Stimulated activated CD8-positive, alpha-beta memory T cell treated with anti-CD3 and anti-CD28 coated beads, Interleukin-4, amount 100 ng/mL, for 1 hour (primary cell): ENCODE results near the gene SDK2.

Experiments
- DNase-seq, 2 donors: peaks; one replicate each; pipeline ENCODE4 v3.0.0-alpha.2; 2020; ENCODE audit warnings: low read depth in 2 of 2, low spot score in 1 of 2

SDK2 gene

DNA sequence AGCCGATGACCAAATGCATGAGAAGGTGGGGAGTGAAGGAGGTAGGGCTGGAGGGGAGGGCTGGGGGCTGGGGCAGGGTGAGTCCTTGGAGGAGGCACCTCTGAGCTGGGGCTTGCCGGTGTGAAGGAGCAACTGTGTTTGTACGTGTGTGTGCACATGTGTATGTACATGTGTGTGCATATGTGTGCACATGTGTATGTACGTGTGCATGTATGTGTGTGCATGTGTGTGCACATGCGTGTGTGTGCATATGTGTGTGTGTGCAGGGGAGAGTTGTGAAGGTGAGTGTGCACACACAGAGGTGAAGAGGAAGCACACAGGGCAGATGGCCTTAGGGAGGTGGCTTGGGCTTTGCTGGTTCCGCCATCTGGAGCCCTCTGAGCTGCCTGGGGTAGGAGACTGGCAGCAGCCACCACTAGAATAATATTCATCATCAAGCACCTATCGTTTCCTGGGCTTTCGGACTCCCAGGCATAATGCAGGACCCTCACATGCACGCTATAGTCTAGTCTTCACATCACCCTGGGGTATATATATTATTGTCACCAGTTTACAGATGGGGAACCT is 211.5 kb downstream of the SDK2 start:
- no peak for DNase-seq

DNA sequence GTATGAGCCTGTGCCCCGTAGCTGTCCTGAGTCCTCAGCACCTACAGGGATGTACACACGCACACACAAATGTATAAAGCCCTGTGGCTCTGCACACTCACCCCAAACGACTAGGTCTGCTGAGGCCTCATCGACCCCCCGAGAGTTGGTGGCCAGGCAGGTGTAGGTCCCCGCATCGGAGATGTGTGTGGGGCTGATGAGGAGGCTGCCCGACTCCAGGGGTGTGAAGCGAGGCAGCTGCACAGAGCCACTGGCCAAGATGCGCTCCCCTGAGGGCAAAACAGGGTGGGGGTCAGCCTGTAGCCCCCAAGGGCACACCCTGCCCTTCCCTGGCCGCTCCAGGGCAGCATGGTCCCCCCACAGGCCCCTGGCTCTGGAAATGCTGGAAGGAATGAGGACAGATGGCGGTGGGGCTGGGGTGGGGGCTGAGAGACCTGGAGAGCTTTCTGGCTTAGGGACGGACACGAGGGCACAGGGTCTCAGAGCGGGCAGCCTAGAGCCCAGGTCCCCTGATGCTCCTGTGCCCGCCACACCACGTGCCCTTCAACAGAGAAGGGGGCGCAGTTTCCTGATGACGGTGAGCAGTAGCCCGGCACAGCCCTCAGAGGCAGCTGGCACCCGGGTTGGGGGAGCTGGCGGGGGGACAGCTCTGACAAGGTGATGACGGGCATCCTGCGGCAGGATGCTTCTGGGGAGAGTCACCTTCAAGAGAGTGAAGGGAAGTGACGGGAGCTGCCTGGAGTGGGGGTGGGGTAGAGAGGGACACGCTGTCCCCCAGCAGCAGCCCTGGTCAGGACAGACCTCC is 212.6 kb downstream of the SDK2 start:
- no peak for DNase-seq

DNA sequence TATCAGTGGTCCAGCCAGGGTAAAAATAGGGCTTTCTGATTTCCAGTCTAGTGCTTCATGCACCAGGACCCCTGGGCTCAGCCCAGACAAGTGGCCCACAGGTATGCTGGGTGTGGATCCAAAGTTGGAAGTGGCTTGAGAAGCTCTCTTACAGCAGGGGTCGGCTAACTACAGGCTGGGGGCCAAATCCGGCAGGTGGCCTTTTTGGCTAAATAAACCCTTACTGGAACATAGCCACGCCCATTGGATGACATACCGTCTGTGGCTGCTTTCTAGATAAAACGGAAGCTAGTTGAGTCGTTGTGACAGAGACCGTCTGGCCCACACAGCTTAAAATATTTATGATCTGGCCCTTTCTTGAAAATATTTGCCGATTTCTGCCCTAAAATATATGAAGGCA is 213.4 kb downstream of the SDK2 start:
- DNase-seq: no peak

DNA sequence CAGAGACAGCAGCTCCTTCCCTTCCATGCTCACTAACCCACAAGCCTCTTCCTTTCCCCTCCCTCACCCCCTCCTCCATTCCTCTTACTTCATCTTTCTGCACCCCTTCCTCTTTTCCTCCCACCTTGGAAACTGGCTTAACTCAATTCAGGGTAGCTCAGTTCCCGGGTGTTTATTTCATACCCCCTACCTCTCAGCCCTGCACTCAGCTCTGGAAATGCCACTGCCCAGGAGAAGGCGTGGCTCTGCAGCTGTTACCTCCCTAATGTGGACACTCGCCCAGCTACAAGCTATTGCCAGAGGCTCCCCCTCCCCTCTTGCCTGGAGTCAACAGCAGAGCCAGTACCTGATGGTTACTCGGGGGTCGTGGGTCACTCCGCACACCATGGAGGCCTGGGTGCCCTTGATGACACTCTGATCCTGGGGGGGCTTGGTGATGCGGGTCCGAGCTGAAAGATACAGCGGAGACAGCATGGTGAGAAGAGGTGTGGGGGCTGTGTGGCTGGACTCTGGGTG is 214.0 kb downstream of the SDK2 start:
- no peak for DNase-seq

- DNase-seq: peak; percentile 81 to 85
Observed at GRCh38 chr17:73429440-73430164, 214.6 kb downstream of the SDK2 start.

DNA sequence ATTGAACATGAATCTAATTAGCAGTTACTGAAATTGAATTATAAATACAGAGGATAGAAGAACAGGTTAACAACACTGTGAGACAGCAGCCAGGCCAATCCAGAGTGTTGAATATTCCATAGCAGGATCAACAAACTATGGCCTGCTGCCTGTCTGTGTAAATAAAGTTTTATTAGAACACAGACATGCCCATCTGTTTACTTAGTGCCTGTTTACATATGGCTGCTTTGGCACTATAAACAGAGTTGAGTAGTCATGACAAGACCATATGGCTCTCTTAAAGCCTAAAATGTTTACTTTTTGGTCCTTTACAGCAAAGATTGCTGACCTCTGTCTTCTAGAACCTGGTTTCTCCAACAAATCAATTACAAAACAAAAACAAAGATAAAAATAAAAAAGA is 217.0 kb downstream of the SDK2 start:
- DNase-seq: no peak

DNA sequence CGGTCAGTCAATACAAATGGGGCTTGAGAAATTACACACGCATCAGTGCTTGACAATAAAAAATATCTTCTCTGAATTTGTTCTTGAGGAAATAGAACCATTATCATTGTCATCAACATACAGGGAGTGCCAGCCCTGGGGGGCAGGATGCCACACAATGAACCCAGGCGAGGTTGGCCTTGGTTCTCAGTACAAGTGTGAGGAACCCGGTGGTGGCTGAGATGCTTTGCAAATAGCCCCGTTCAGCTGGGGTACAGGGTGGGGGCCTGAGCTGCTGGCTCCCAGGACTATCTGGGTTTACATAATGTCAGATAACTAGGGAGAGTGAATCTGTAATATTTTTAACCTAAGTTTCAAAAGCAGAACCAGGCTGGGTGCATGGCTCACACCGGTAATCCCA is 219.7 kb downstream of the SDK2 start:
- no peak for DNase-seq

- no peak for DNase-seq
Observed at GRCh38 chr17:73423806-73424205, 220.4 kb downstream of the SDK2 start.

- DNase-seq: no peak
Observed at GRCh38 chr17:73423159-73423715, 221.0 kb downstream of the SDK2 start.

DNA sequence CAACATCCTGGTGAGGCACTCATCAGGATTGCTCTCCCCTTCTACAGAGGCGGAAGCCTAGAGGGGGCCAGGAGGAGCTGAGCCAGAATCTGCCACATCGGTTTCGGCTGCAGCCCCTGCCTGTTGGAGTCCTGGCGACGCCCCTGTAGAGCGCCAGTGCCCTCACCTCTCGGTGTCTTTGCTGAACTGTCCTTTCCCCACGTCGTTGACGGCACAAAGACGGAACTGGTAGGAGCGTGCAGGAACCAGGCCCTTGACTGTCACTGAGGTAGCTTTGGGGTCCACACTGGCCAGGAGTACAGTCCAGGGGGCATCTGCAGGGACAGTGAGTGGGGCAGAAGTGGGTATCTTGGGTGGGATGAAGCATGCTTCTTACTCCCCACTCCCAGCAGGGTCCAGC is 222.1 kb downstream of the SDK2 start:
- no peak for DNase-seq

DNA sequence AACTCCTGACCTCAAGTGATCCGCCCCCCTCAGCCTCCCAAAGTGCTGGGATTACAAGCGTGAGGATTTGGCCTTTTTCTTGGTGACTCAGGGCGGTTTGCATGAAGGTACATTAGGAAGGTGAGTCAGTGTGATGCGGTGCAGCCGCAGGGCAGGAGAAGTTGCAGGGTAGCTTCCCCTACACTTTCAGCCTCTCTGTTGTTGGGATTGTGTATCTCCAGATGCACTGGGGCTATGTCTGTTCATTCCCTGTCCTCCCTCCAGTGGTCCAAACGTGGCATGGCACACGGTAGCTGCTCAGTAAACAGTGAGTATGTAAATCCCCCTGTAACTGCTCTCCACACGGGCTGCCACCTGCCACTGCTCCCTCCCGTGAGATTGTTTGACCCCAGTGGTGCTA is 223.3 kb downstream of the SDK2 start:
- DNase-seq: no peak

DNA sequence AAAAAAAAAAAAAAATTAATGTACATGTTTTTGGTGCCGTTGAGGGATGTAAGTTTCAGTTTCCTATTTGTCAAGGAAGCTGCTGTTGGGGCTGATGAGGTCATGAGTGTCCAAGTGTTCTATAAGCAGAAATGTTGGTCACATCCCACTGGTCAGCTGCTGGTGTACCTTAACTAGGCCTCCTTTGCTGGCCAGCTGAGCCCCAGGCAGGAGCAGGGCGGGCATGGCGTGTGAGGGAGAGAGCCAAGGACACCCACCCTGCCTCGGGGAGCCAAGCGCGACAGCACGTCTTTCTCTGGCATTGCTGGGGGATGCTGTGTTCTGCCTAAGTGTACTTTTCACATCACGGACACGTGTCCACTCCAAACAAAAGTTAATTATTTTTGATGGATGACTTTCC is 224.4 kb downstream of the SDK2 start:
- DNase-seq: no peak

GRCh38 chr17:73419051-73419450 is 225.2 kb downstream of the SDK2 start:
- no peak for DNase-seq

- DNase-seq: no peak
Observed at GRCh38 chr17:73415782-73416181, 228.5 kb downstream of the SDK2 start.

- DNase-seq: no peak
Observed at GRCh38 chr17:73414171-73414955, 229.9 kb downstream of the SDK2 start.

DNA sequence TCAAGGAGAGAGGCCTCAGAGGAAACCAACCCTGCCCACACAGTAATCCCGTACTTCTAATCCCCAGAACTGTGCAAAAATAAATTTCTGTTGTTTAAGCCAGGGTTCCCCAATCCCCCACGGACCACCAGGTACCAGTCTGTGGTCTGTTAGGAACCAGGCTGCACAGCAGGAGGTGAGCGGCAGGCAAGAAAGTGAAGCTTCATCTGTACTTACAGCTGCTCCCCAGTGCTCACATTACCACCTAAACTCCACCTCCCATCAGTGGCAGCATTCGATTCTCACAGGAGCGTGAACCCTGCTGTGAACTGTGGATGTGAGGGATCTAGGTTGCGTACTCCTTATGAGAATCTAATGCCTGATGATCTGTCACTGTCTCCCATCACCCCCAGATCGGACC is 231.3 kb downstream of the SDK2 start:
- no peak for DNase-seq

DNA sequence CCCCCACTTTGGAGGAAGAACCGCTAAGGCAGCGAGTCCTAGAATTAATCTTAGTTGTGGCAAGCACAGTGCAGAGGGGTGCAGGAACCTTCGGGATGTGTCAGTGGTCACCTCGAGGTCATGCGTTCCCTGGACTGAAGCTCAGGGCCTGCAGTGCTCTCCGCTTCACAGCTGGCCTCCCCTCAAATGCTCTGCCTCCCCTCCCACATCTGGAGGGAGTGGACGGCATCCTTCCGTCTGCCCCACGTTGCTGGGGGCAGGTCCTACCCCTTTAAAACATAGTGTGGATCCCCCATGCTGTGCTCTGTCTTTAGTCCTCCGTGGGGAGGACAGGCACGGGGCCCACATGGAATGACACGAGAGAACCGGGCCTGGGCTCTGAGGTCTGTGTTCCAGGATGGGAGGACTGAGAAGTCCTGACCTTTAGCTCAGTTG is 232.9 kb downstream of the SDK2 start:
- DNase-seq: no peak

GRCh38 chr17:73410586-73411312 is 233.5 kb downstream of the SDK2 start:
- no peak for DNase-seq

DNA sequence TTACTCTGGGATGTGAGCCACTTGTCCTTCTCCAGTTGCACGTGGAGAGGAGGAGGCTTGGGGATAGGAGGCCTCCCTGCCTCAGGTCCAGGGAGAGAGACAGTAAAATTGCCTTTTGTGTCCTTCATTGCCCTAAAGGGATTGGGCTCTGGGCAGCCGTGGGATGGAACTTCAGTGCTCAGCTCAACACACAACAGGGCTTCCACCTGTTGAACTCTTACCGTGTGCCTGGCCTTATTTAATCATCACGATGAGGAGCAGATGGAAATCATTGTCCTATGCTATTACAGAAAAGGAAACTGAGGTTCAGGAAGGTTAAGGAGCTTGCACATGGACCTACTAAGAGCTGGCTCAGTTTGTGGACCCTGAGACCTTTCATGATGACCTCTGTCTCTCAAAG is 240.0 kb downstream of the SDK2 start:
- no peak for DNase-seq

DNA sequence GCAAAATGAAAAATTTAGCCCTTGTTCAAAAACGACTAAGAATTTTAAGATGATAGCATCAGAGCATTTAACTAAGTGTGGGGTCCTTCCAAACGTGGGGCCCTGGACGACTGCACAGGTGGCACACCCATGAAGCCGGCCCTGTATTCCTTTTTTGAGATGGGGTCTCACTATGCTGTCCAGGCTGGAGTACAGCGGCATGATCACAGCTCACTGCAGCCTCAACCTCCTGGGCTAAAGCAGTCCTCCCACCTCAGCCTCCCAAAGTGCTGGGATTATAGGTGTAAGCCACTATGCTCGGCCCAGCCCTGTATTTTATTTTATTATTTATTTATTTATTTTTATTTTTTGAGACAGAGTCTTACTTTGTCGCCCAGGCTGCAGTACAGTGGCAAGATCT is 241.8 kb downstream of the SDK2 start:
- no peak for DNase-seq
